ENCODE results near the gene ZFR. TPM values are rescaled to one million over a fixed set of nuclear protein-coding genes. Genes with fewer than 3 reads are reported as not detected.

ZFR gene
- total RNA-seq, 1 donor from 2014 or later: 73.0 TPM

GRCh38 chr5:32352685-32353084, 91.9 kb downstream of the ZFR start:
- no peak for DNase-seq (ENCODE audit: low read depth)
- TF ChIP-seq CTCF (IDR thresholded peaks at IDR 0.05; ENCODE audit: insufficient read depth, low read length, poor library complexity, severe bottlenecking): no peak
- no peaks in the 10 kb centered on the region for H3K27me3 ChIP-seq (ENCODE audit: control insufficient read depth, insufficient read depth, low read length)

GRCh38 chr5:32346869-32347268, 97.7 kb downstream of the ZFR start:
- H3K4me3 ChIP-seq (ENCODE audit: low read depth, low read length): no peak overlapping the region
- H3K36me3 ChIP-seq (ENCODE audit: control insufficient read depth, insufficient read depth, low read length): no peaks in the 10 kb centered on the region
- TF ChIP-seq CTCF (IDR thresholded peaks at IDR 0.05; ENCODE audit: insufficient read depth, low read length, poor library complexity, severe bottlenecking): no peak
- H3K27me3 ChIP-seq (ENCODE audit: control insufficient read depth, insufficient read depth, low read length): no peaks in the 10 kb centered on the region
- no peak for DNase-seq (ENCODE audit: low read depth)

More at GRCh38 chr5:32352685-32353084, 91.9 kb downstream of the ZFR start:
- Histone ChIP-seq H3K36me3 (ENCODE audit: control insufficient read depth, insufficient read depth, low read length) (peaks cover 1% of the 10 kb centered on the region), H3K4me3 (ENCODE audit: low read depth, low read length) (no peak overlapping the region)

- no peaks in the 10 kb centered on the region for H3K36me3 ChIP-seq (ENCODE audit: control insufficient read depth, insufficient read depth, low read length)
- TF ChIP-seq CTCF (IDR thresholded peaks at IDR 0.05; ENCODE audit: insufficient read depth, low read length, poor library complexity, severe bottlenecking): no peak
- no peak for DNase-seq (ENCODE audit: low read depth)
- no peak overlapping the region for H3K4me3 ChIP-seq (ENCODE audit: low read depth, low read length)
- H3K27me3 ChIP-seq (ENCODE audit: control insufficient read depth, insufficient read depth, low read length): no peaks in the 10 kb centered on the region
Observed at GRCh38 chr5:32343058-32343672, 101.4 kb downstream of the ZFR start.

- no peak for DNase-seq (ENCODE audit: low read depth)
Observed at GRCh38 chr5:32342656-32343055, 101.9 kb downstream of the ZFR start.

GRCh38 chr5:32339878-32340277, 104.7 kb downstream of the ZFR start:
- H3K27me3 ChIP-seq (ENCODE audit: control insufficient read depth, insufficient read depth, low read length): no peaks in the 10 kb centered on the region
- H3K4me3 ChIP-seq (ENCODE audit: low read depth, low read length): no peak overlapping the region
- DNase-seq (ENCODE audit: low read depth): no peak
- H3K36me3 ChIP-seq (ENCODE audit: control insufficient read depth, insufficient read depth, low read length): no peaks in the 10 kb centered on the region
- no peak for TF ChIP-seq CTCF (IDR thresholded peaks at IDR 0.05; ENCODE audit: insufficient read depth, low read length, poor library complexity, severe bottlenecking)

More at GRCh38 chr5:32342656-32343055, 101.9 kb downstream of the ZFR start:
- Histone ChIP-seq H3K4me3 (ENCODE audit: low read depth, low read length) (no peak overlapping the region), H3K27me3 (ENCODE audit: control insufficient read depth, insufficient read depth, low read length) (no peaks in the 10 kb centered on the region), H3K36me3 (ENCODE audit: control insufficient read depth, insufficient read depth, low read length) (no peaks in the 10 kb centered on the region)
- TF ChIP-seq CTCF (IDR thresholded peaks at IDR 0.05; ENCODE audit: insufficient read depth, low read length, poor library complexity, severe bottlenecking): no peak

- no peak for TF ChIP-seq CTCF (IDR thresholded peaks at IDR 0.05; ENCODE audit: insufficient read depth, low read length, poor library complexity, severe bottlenecking)
- no peak for DNase-seq (ENCODE audit: low read depth)
- H3K27me3 ChIP-seq (ENCODE audit: control insufficient read depth, insufficient read depth, low read length): no peaks in the 10 kb centered on the region
- no peak overlapping the region for H3K4me3 ChIP-seq (ENCODE audit: low read depth, low read length)
- no peaks in the 10 kb centered on the region for H3K36me3 ChIP-seq (ENCODE audit: control insufficient read depth, insufficient read depth, low read length)
Observed at GRCh38 chr5:32339198-32339597, 105.3 kb downstream of the ZFR start.
